KOPT-K1 (cell line): ENCODE results near the gene WDR91.
"Not testable (repeated sequence)": the region's sequence is repeated elsewhere in the genome, so short reads cannot be mapped to it uniquely, and the experiment has no call there.

Experiments
- H3K27ac ChIP-seq: fragments of 200-600 bp; sonication (generic); 2 replicates; pipeline ENCODE4 v1.5.1; 2016; ENCODE audit warnings: antibody characterized with exemption, mild to moderate bottlenecking, low read depth, low read length; ENCODE audit not compliant: poor library complexity, severe bottlenecking
- H3K36me3 ChIP-seq: fragments of 200-600 bp; sonication (generic); 2 replicates; pipeline ENCODE4 v1.5.1; 2017; ENCODE audit warnings: antibody characterized with exemption, mild to moderate bottlenecking, low read length, moderate library complexity; ENCODE audit not compliant: insufficient read depth
- H3K9me3 ChIP-seq: fragments of 200-600 bp; sonication (generic); 2 replicates; pipeline ENCODE4 v1.5.1; 2017; ENCODE audit warnings: antibody characterized with exemption, low read length, mild to moderate bottlenecking; ENCODE audit not compliant: insufficient read depth, poor library complexity, severe bottlenecking

Gene WDR91

GRCh38 chr7:135240441-135240840, 29.1 kb upstream of the WDR91 start:
- no peak overlapping the region for H3K27ac ChIP-seq
- H3K9me3 ChIP-seq: no peaks in the 10 kb centered on the region

GRCh38 chr7:135239263-135239662, 27.9 kb upstream of the WDR91 start:
- Histone ChIP-seq H3K36me3 (no peaks in the 10 kb centered on the region), H3K27ac (no peak overlapping the region), H3K9me3 (no peaks in the 10 kb centered on the region)

More at GRCh38 chr7:135240441-135240840, 29.1 kb upstream of the WDR91 start:
- H3K36me3 ChIP-seq: no peaks in the 10 kb centered on the region

GRCh38 chr7:135238112-135238744, 26.9 kb upstream of the WDR91 start:
- Histone ChIP-seq H3K27ac (no peak overlapping the region), H3K36me3 (no peaks in the 10 kb centered on the region), H3K9me3 (no peaks in the 10 kb centered on the region)

- Histone ChIP-seq H3K27ac (no peak overlapping the region), H3K9me3 (no peaks in the 10 kb centered on the region), H3K36me3 (no peaks in the 10 kb centered on the region)
Observed at GRCh38 chr7:135236727-135237126, 25.4 kb upstream of the WDR91 start.

GRCh38 chr7:135235841-135236240, 24.5 kb upstream of the WDR91 start:
- no peaks in the 10 kb centered on the region for H3K36me3 ChIP-seq
- H3K27ac ChIP-seq: no peak overlapping the region
- no peaks in the 10 kb centered on the region for H3K9me3 ChIP-seq

- H3K9me3 ChIP-seq: no peaks in the 10 kb centered on the region
- no peak overlapping the region for H3K27ac ChIP-seq
- no peaks in the 10 kb centered on the region for H3K36me3 ChIP-seq
Observed at GRCh38 chr7:135234727-135235126, 23.4 kb upstream of the WDR91 start.

GRCh38 chr7:135234095-135234494, 22.8 kb upstream of the WDR91 start:
- not testable (repeated sequence) for H3K27ac ChIP-seq, H3K36me3 ChIP-seq

GRCh38 chr7:135233570-135233969, 22.2 kb upstream of the WDR91 start, which contains the start of gene STRA8:
Gene STRA8 (plus strand): TSS chr7:135233838. CDS start chr7:135240525, 6,687 bp downstream.
- Histone ChIP-seq H3K27ac (no peak within 1 kb of the TSS), H3K9me3 (no peaks in the 10 kb centered on the region)

More at GRCh38 chr7:135234095-135234494, 22.8 kb upstream of the WDR91 start:
- not testable (repeated sequence) for H3K9me3 ChIP-seq

GRCh38 chr7:135232720-135233119, 21.4 kb upstream of the WDR91 start:
- Histone ChIP-seq H3K27ac (no peak overlapping the region), H3K9me3 (no peaks in the 10 kb centered on the region), H3K36me3 (no peaks in the 10 kb centered on the region)

More at GRCh38 chr7:135233570-135233969, 22.2 kb upstream of the WDR91 start, which contains the start of gene STRA8:
- no peaks in the 10 kb centered on the region for H3K36me3 ChIP-seq

GRCh38 chr7:135232087-135232486, 20.8 kb upstream of the WDR91 start:
- no peak overlapping the region for H3K27ac ChIP-seq
- no peaks in the 10 kb centered on the region for H3K9me3 ChIP-seq
- no peaks in the 10 kb centered on the region for H3K36me3 ChIP-seq

- Histone ChIP-seq H3K9me3 (no peaks in the 10 kb centered on the region), H3K36me3 (no peaks in the 10 kb centered on the region), H3K27ac (no peak overlapping the region)
Observed at GRCh38 chr7:135231686-135232085, 20.4 kb upstream of the WDR91 start.

GRCh38 chr7:135224027-135224426, 12.7 kb upstream of the WDR91 start:
- H3K36me3 ChIP-seq: no peaks in the 10 kb centered on the region
- peaks cover 5% of the 10 kb centered on the region for H3K9me3 ChIP-seq
- no peak overlapping the region for H3K27ac ChIP-seq

GRCh38 chr7:135217645-135218509, 6.6 kb upstream of the WDR91 start:
- no peaks in the 10 kb centered on the region for H3K36me3 ChIP-seq
- no peak overlapping the region for H3K27ac ChIP-seq

GRCh38 chr7:135215698-135216097, 4.4 kb upstream of the WDR91 start:
- H3K27ac ChIP-seq: no peak overlapping the region
- no peaks in the 10 kb centered on the region for H3K9me3 ChIP-seq
- no peaks in the 10 kb centered on the region for H3K36me3 ChIP-seq

More at GRCh38 chr7:135217645-135218509, 6.6 kb upstream of the WDR91 start:
- no peaks in the 10 kb centered on the region for H3K9me3 ChIP-seq

- no peak overlapping the region for H3K27ac ChIP-seq
- no peaks in the 10 kb centered on the region for H3K36me3 ChIP-seq
- no peaks in the 10 kb centered on the region for H3K9me3 ChIP-seq
Observed at GRCh38 chr7:135215180-135215579, 3.9 kb upstream of the WDR91 start.
